Ureter (tissue), 1 donor: ENCODE results near the gene TTC7B. TPM values are rescaled to one million over a fixed set of nuclear protein-coding genes. Genes with fewer than 3 reads are reported as not detected.

Experiments used
- DNase-seq: peaks from one replicate; pipeline ENCODE4 v3.0.0-alpha.2; 2020; ENCODE audit warnings: low spot score
- total RNA-seq: library from RNA; stranded (reverse); gene quantifications from one replicate; pipeline ENCODE4 v1.2.4, GENCODE V29; 2023
- donor health status: DM: yes; HTN: yes; CAD: no.

The TTC7B gene
- total RNA-seq, 1 donor from 2014 or later: 68.8 TPM

GRCh38 chr14:90648421-90648820 is 167.8 kb downstream of the TTC7B start:
- DNase-seq: no peak

- no peak for DNase-seq
These were observed 168.7 kb downstream of the TTC7B start for GRCh38 chr14:90647473-90648005.

- DNase-seq: no peak
These were observed 170.3 kb downstream of the TTC7B start for GRCh38 chr14:90645842-90646443.

- DNase-seq: no peak
These were observed 171.3 kb downstream of the TTC7B start for GRCh38 chr14:90644882-90645281.

- no peak for DNase-seq
These were observed 172.1 kb downstream of the TTC7B start for GRCh38 chr14:90643982-90644670.

GRCh38 chr14:90642244-90642717 is 173.9 kb downstream of the TTC7B start:
- DNase-seq: no peak

GRCh38 chr14:90641615-90642243 is 174.5 kb downstream of the TTC7B start:
- DNase-seq: no peak

GRCh38 chr14:90641168-90641567 is 175.1 kb downstream of the TTC7B start:
- DNase-seq: no peak

- DNase-seq: no peak
These were observed 176.6 kb downstream of the TTC7B start for GRCh38 chr14:90639641-90640040.

GRCh38 chr14:90632871-90633270 is 183.4 kb downstream of the TTC7B start:
- DNase-seq: no peak

GRCh38 chr14:90632451-90632850 is 183.8 kb downstream of the TTC7B start:
- no peak for DNase-seq

- DNase-seq: no peak
These were observed 185.9 kb downstream of the TTC7B start for GRCh38 chr14:90630171-90630806.

GRCh38 chr14:90629471-90629870 is 186.8 kb downstream of the TTC7B start:
- no peak for DNase-seq

- DNase-seq: no peak
These were observed 187.4 kb downstream of the TTC7B start for GRCh38 chr14:90628825-90629224.

GRCh38 chr14:90627478-90627877 is 188.8 kb downstream of the TTC7B start:
- no peak for DNase-seq

GRCh38 chr14:90626550-90626949 is 189.7 kb downstream of the TTC7B start:
- DNase-seq: no peak

GRCh38 chr14:90625445-90625844 is 190.8 kb downstream of the TTC7B start:
- no peak for DNase-seq

- DNase-seq: no peak
These were observed 191.4 kb downstream of the TTC7B start for GRCh38 chr14:90624732-90625400.

- no peak for DNase-seq
These were observed 192.0 kb downstream of the TTC7B start for GRCh38 chr14:90624227-90624626.

- no peak for DNase-seq
These were observed 195.0 kb downstream of the TTC7B start for GRCh38 chr14:90621201-90621600.

- DNase-seq: no peak
These were observed 195.6 kb downstream of the TTC7B start for GRCh38 chr14:90620568-90621077.
